Effector CD8-positive, alpha-beta T cell (primary cell): ENCODE measurements around the gene HOXC13.

Experiments used
- DNase-seq: peaks from one replicate; lab custom pipeline; 2025; lab: John Stamatoyannopoulos, UW

Gene HOXC13

DNA sequence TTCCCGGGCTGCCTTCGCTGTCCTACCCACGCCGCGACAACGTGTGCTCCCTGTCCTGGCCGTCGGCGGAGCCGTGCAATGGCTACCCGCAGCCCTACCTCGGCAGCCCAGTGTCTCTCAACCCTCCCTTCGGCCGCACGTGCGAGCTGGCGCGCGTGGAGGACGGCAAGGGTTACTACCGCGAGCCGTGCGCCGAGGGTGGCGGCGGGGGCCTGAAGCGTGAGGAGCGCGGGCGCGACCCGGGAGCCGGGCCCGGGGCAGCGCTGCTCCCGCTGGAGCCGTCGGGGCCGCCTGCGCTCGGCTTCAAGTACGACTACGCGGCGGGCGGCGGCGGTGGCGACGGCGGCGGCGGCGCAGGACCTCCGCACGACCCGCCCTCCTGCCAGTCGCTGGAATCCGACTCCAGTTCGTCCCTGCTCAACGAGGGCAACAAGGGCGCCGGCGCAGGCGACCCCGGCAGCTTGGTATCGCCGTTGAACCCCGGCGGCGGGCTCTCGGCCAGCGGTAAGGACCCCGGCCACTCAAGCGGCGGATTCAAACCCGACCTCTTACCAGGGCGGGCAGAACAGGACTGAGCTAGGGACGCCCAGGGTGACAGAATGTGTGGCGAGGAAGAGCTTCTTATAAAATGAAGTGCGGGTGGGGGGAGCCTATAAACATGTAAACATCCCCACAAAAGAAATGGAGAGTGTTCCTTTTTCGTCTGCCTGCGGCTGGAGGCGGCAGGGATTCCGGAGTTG is 16.6 kb downstream of the HOXC13 start:
- DNase-seq = no peak

DNA sequence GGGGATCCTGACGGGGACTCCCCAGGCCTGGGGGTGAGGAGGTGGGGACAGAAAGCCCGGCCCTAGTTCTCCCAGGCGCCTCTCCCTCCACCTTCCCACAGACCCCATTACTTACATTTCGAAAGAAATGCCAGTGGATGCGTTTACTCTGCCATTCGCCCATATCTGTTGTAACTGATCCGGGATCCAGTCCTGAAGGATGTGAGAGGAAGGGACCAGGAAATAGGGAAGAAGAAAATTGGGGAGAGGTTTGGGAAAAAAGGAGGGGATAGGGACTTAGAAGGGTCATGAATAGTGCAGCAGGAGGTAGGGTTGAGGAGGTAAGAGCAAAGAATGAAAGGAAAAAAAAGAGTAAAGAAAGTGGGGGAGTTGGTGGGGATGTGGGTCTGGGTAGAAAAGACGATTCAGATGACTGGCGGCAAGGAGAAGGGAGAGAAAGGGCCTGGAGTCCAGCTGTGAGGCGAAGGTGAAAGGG is 17.2 kb downstream of the HOXC13 start:
- no peak for DNase-seq

DNA sequence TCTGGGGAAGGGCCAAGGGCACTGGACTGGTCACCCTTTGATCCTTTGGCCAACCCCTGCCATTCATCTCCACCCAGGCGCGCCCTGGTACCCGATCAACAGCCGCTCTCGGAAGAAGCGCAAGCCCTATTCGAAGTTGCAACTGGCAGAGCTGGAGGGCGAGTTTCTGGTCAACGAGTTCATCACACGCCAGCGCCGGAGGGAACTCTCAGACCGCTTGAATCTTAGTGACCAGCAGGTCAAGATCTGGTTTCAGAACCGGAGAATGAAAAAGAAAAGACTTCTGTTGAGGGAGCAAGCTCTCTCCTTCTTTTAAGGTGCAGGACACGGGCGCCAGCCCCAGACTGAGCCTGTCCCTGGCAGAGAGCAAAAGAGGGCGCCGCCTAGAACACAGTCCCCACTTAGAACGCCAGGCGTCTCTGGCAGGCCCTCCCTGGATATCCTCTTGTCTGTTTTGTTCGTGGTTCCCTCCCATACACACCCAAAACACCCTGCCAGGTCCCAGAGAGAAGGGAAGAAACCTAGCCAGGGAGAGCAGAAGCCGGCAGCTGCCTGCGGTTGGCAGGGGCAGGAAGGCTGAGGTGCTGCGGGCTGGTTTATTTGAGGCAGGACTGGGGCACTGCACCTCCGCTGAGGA is 17.7 kb downstream of the HOXC13 start:
- no peak for DNase-seq

DNA sequence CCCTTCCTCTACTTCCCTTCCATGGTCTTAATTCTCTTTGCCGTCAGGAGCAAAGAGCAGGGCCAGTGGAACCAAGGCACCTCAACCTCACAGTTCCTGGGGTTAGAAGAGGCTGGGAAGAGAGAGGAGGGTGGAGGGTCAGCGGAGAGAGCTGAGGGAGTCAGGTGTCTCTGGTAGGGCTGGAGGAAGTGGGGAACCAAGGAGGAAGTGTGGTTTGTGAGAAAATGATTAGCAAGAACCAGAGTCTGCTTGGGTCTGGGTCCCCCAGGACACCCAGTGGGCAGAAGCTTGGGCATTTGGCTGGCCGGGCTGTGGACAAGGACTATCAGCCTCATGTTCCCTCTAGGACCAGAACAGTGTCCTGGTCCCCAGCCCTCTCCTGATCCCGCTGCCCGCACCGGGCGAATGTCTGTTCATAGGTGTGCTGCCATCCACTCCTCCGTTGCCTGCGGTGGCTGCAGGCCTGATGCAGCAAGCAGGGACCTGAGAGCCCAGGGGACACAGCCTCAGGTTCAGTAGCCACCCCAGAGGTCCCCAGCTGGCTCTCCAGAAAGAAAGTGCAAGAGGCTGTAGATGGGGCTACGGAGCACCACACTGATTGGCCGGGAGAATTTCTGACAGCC is 18.4 kb downstream of the HOXC13 start:
- DNase-seq = no peak

DNA sequence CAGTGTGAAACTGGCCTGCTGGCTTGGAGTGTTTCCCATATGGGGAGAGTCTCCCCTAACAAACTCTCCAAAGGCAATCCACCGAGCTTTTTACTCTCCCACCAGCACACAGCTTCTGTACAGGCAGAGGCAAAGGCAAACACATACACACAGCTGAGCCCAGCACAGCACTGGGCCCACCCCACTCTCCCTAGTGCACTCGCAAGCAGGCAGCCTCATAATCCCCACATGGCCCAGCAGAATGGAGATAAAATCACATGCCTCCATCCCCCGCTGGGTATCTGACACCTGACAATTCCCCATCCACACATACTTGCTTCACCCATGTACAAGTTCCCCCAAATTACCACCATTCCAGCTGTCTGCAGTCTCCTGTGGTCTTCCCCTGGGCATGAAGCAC is 19.5 kb downstream of the HOXC13 start:
- DNase-seq = no peak

DNA sequence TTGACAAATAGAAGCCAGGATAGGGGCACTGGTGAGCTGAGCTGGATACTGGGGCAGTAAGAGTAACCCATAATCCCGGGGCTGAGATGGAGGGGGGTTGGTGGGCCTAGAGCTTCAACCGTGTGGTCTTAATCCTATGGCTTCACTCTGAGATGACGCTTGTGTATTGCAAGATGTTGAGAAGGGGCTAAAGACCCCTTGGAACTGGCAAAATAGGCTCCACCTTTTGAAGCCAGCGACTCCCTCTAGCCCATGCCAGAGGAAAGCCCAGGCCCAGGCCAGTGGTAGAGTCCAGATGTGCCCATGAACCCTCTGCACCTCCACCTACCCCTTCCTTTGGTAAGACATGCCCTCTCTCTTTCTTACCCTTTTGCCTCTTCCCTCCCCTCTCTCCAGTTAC is 20.7 kb downstream of the HOXC13 start:
- no peak for DNase-seq

DNA sequence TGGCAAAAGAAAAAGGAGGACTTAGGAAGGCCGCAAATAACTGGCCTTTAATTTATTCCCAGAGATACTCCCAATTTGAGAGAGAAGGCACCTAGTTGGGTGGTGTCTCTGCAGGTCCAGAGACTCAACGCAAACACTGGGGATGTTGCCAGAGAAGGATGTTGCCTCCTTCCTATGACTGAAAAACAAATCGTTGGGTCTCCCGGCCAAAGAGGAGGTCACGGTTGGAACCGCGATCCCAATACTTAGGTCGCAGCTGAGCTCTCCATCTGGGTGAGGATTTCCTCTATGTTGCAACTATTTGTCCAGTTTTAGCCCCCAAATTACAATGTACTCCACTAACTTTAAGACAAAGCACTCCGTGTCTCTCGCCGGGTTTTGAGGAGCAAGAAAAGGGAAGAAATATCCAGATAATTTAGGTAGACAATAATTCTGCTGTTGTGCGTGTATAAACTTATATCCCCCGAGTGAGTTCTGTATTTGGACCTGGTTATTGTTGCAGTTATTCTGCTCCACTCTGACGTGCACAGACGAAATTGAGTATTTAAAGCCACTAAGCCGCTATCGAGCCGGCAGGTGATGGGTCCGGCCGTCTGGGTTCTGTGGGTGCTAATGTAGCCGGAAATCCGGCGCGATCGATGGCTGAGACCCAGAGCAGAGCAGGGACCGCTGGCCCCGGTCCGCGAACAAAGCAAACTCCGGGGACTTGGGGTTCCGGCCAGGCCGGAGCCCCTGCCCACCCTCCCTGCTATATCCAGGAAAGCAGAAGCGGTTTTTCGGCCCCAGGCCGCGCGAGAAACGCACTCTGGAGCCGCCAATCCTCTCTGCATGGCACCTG is 21.8 kb downstream of the HOXC13 start:
- DNase-seq = no peak

DNA sequence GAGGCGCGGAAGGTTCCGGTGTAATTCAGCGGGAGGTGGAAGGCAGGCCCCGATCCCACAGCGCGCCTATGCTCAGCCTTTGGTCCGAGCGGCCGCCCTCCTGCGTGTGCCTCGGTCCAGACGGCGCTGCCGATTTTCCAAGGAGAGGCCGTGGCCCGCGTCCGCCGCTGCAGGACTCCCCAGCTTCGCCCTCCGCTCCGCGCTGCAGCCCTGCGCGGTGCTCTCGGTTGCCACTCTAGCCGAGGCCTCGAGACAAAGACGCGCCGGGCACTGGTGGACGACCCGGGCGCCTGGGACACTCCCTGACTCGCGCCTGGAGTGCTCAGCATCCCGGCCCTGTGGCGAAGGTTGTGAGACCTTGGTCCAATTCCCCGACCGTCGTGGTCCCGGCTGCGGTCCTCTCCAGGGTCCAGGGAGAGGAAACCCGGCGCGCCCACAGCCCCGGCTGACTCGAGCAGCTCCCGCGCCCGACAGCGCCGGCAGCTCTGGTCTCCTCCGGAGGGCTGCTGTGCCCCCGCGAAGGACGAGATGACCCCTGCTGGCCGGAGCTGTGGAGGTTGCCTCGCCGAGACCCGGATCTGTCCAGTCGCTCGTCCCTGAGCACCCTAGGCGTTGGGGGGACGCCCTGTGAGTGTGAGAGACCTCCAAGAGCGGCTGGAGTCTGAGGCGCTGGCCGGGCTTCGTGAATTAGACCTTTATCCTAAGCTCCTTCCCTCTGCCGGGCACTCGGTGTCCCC is 22.6 kb downstream of the HOXC13 start:
- DNase-seq = no peak

DNA sequence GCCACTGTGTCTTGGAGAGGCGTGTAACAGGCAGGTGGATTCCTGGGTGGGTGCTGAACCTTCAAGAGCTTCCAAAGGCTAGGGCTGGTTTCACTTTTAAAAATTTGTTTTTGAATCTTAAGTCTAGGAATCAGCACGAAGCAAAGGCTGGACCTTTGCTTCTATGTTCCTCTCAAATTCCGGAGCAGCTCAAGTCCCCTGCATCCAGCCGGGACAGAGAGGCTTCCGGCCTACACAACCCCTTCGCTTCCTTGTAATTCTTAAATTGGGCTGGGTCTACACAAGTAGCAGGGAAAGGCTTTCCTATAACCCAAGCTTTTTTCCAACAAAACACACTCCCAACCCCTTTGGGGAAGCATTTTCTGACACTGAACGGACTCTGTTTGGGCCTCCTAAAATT is 24.4 kb downstream of the HOXC13 start:
- DNase-seq = no peak

DNA sequence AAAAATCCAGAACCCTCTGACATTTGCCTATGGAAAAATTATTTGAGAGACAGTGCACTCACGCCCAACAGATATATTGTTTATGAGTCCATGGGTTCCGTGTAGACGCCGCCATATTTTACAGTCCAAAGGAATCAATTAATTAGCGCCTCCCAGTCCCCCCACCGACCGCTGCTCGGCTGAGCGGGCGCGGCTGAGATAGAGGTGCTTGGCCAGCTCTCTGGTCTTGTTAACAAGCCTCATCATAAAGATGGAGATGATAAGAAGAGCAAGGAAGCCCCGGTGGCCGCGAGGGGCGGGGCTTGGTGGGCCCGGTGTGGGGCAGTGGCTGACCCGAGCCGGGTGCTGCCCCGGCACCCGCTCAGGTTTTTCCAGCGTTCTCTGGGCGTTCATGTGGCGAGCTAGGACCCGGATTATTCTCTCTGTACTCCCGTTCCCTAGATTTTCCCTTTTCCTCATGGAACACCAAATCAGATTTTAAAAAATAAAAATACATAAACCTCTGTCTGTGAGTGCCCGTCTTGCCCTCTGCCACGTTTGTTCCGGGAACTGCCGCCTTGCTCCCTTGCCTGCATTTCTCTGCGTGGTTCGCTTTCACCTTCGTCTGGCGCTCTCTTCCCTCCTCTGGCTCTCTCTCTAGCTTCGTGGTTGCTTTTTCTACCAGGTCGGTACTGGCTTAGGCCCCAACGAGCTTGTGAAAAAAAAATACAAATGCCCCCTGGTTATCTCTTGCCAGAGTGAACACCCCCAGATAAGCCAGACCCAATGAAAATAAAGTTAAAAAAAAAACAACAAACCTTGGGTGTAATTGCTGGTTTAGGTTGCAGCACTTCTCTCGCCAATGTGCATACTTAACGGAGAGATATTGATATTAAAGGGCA is 25.0 kb downstream of the HOXC13 start:
- no peak for DNase-seq

DNA sequence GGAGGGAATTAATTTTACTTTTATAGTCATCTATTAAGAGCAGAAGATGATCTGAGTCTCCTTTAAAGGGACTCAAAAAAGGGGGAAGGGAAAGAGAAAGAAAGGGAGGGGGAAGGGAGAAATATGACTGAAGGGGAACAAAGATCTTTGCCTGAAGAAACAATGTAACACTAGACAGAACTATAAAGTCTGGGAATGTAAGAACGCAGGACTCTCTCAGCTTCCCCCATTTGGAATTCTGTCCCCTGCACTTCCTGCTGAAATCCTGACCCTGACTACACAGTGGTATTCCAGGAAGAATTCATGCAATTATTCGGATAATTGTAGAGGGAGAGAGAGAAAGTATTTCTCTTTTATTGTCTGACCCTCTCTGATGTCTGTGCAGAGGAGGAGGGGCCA is 25.7 kb downstream of the HOXC13 start:
- DNase-seq = no peak

DNA sequence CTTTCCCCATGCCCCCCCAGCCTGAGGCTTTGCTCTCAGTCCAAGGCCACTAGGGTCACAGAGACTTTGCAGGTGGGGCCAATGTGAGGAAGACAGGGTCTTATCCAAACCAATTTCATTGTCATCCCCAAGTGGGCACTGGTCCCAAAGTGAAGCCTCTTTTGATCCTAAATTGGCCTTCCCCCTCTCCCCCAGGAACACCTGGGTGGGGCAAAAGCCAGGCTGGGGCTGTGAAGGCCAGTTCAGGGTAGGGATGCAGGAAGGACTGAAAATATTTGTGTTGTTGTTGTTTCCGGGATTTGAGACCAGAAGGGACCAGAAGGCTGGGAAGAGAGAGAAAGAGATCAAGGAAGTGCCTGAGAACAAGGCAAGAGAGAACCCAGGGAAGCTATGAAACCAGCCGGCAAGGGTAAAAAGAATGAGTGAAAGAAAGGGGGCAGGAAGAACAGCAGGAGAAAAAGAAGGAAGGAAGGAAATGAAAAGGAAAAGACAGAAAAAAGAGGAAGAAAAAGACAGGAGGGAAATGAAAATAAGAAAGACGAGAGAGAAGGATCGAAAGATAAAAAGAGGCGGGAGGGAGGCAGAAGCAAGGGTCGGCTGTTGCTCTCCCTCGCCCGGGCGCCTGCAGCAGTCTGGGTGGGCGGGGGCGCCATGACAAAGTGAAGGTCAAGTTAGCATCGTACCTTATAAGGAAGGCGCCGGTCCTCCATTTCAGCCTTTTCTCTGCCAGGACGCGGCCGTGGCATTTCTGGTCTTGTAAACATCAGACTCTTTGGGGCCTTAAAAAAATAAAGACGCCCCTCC is 26.9 kb downstream of the HOXC13 start:
- no peak for DNase-seq

DNA sequence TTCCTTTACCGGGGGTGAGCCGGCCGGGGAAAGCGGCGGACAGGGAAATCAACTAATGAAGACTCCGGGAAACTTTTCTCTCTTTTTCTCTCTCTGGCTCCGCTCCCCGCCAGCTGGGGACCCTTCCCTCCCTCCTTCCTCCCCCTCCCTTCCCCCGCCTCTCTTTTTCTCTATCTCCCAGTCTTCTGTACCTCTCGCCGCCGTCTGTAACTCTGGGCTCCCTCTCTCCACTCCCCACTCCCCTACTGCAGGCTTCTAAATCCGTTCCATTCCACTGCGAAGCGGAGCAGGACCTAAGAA is 27.4 kb downstream of the HOXC13 start:
- no peak for DNase-seq

DNA sequence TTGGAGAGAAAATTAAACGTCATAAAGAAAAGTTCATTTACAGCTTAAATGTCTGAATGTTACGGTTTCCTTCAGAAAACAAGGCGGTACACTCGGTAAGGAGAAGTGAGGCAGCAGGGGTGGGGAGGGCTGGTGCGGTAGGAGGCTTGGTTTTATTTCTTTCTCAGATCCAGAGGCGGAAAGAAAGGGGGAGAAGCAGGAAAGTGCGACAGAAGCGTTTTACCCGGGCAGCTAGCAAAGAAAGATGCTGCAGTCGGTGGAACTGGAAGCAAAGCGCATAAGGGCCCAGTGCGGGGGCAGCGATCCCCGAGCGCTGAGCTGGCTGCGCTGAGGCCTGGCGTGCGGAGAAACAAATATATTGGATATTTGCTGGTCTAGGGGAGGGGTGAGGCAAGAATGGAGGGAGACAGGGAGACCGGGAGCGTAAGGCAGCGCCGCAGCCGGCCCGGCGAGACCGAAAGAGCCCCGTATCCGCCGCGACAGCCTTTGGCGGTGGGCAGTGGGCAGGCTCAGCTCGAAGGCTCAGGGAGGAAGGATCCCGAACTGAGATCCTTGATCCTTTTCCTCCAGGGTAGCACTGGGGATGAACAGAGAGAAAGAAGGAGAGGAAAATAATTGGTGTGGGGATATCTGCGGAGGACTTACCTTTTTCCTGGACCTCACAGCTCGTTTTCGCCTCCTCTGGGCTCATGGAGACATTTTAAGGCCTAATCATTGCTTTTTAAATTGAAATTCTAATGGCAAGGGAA is 27.9 kb downstream of the HOXC13 start:
- no peak for DNase-seq

DNA sequence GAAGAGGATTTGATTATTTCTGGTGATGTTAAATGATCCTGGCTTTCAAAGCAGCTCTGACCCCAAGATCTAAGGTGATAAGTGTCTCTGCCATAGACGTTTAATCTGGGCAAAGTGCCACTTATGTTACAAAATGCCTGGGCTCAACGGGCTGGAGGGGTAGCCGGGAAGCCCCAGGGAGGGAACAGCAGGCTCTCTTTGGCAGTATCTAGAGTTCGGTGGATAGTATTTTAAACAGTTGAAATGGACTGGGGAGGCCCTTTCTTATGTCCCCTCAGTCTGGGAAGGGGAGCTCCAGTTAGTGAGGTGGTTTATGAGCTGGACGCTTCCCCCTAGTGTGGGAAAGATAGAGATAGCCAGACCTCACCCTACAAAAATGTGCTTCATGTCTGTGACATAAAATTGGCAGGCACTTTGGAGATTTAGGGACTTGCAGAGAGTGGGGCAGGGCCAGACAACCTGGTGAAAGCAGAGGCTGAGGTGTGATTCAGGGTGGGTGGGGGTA is 28.8 kb downstream of the HOXC13 start:
- no peak for DNase-seq

DNA sequence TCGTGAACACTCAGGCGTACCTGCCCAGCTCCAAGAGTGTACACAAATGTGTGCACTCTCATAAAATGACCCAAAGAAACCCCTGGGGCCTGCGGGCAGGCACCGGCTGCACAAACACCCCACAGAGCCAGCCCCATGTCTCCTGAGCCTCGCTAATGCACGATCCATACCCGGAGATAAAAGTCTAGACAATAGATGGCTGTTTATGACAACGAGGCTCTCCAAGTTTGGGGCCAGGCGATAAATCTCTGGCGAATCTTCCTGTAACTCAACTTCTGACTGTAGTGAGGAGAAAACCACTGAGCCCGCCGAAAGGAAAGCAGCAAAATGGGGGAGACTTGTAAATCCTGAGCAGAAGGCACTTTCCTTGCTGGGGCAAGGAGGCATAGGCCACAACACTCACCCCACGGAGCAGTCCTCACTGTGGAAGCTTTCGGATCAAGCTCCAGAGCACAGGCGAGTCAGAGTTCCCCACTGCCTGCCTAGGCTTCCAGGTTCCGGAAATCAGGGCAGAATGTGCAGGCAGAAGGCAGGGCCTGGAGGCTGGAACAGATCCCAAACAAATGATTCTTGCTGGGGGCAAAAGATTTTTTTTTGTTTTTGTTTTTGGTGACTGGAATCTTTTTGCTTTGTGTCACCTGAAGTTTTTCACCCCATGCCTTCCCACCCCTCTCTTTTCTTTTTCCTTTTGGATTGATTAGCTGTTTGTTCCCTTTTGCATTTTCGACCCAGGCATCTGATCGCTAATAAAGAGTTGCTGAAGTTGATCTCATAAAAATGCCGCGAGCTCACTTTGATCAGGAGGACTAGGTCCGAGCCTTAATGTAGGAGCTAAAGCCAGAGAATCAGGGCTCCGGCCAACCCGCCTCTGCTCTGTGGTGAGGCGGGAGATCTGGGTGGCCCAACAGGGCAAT is 29.8 kb downstream of the HOXC13 start:
- no peak for DNase-seq

DNA sequence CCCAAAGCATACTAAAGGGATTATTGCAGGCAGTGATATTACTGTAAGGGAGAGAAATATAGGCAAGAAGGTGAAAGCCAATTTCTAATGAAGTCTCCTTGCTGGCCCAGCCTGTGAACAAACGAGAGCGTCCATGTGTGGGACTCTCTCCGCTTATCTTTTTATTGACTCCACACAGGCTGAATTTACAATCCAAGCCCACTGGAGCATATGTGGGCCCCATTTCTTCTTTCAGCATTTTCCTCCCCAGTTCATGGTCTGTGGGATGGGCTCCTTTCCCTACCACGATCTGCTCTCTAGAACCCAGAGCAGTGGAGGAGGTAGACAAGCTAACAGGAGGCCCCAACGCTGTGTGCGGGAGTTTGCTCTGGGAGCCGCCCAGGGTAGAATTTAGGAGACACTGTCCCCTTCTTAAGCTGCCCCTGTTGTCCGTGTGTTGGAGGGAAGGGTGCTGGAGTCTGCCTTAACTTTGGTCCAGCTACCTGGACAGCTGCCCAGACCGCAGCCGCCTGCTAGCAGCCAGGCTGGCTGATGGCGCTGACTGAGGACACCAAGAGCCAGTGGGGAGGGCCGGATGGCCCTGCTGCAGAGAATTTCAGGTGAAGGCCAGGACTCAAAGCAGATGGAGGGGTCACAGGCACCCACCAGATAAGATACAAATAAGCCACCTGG is 31.1 kb downstream of the HOXC13 start:
- no peak for DNase-seq
